PC-3 (cell line): Measurements from ENCODE around the gene TNS3. TPM values are rescaled to one million over a fixed set of nuclear protein-coding genes. Genes with fewer than 3 reads are reported as not detected.

Experiments
- ATAC-seq: fragments of 200-7000 bp; cut with Tn5 transposase; 2 replicates; pipeline ENCODE4 v1.9.1; 2020; ENCODE audit warnings: mild to moderate bottlenecking, moderate library complexity
- BruUV-seq: library from RNA; stranded (reverse); fragments of 400-500 nt; replicated peaks from 2 replicates; lab custom pipeline; 2021; lab: Mats Ljungman, UMichigan
- CTCF ChIA-PET: fragments of 300-600 bp; sonication (Branson Sonifier 250); formaldehyde crosslinking; loops from one replicate; lab custom pipeline; 2022; ENCODE audit warnings: antibody characterized with exemption; lab: Charles Lee
- POLR2A ChIA-PET: fragments of 300-600 bp; sonication (Branson Sonifier 250); formaldehyde crosslinking; loops from one replicate; lab custom pipeline; 2022; ENCODE audit warnings: antibody characterized with exemption; ENCODE audit not compliant: unreplicated experiment; lab: Charles Lee
- DNase-seq: peaks from one replicate; pipeline ENCODE4 v3.0.0-alpha.2; 2015
- H2AFZ ChIP-seq: fragments of 300-600 bp; sonication (generic); 2 replicates; pipeline ENCODE4 v1.6.0; 2016; ENCODE audit warnings: antibody characterized with exemption, low read length
- H3F3A ChIP-seq: fragments of 300-600 bp; sonication (generic); one replicate; pipeline ENCODE4 v1.6.0; 2017; ENCODE audit warnings: antibody characterized with exemption, low read length, control low read depth, mild to moderate bottlenecking; ENCODE audit not compliant: unreplicated experiment
- H3K27ac ChIP-seq: fragments of 300-600 bp; sonication (generic); 2 replicates; pipeline ENCODE4 v1.5.1; 2016; ENCODE audit warnings: mild to moderate bottlenecking, low read length
- H3K27me3 ChIP-seq: fragments of 300-600 bp; sonication (generic); 2 replicates; pipeline ENCODE4 v1.6.1; 2016; ENCODE audit warnings: low read length, mixed read lengths
- H3K36me3 ChIP-seq: fragments of 300-600 bp; sonication (generic); 2 replicates; pipeline ENCODE4 v1.6.1; 2016; ENCODE audit warnings: low read depth, mixed run types, low read length, mixed read lengths
- H3K4me1 ChIP-seq: fragments of 300-600 bp; sonication (generic); 2 replicates; pipeline ENCODE4 v1.5.1; 2016; ENCODE audit warnings: low read length; ENCODE audit not compliant: insufficient read depth
- H3K4me2 ChIP-seq: fragments of 300-600 bp; sonication (generic); 2 replicates; pipeline ENCODE4 v1.6.0; 2016; ENCODE audit warnings: low read length
- H3K4me3 ChIP-seq: fragments of 300-600 bp; sonication (generic); 2 replicates; pipeline ENCODE4 v1.5.1; 2016; ENCODE audit warnings: mild to moderate bottlenecking, low read length, mixed read lengths
- H3K79me2 ChIP-seq: fragments of 300-600 bp; sonication (generic); 2 replicates; pipeline ENCODE4 v1.6.1; 2017; ENCODE audit warnings: low read length, mixed read lengths
- H3K9ac ChIP-seq: fragments of 300-600 bp; sonication (generic); 2 replicates; pipeline ENCODE4 v1.6.0; 2016; ENCODE audit warnings: mild to moderate bottlenecking, low read length
- H3K9me2 ChIP-seq: fragments of 300-600 bp; sonication (generic); replicated peaks from 2 replicates; pipeline ENCODE4 v1.6.1; 2016; ENCODE audit warnings: mixed run types, low read length, mixed read lengths
- H3K9me3 ChIP-seq: fragments of 300-600 bp; sonication (generic); 2 replicates; pipeline ENCODE4 v1.6.1; 2016; ENCODE audit warnings: low read length, mixed read lengths
- H4K20me1 ChIP-seq: fragments of 300-600 bp; sonication (generic); 2 replicates; pipeline ENCODE4 v1.6.1; 2016; ENCODE audit warnings: low read length, mixed read lengths
- CTCF ChIP-seq: fragments of 300-600 bp; sonication (generic); conservative IDR thresholded peaks from 2 replicates; pipeline ENCODE4 v1.5.1; 2017; ENCODE audit warnings: antibody characterized with exemption, low read depth, mild to moderate bottlenecking, low read length
- EZH2 ChIP-seq: fragments of 300-600 bp; sonication (generic); IDR thresholded peaks from one replicate; pipeline ENCODE4 v1.6.1; 2017; ENCODE audit warnings: antibody characterized with exemption, mild to moderate bottlenecking, low read length; ENCODE audit not compliant: unreplicated experiment
- EZH2phosphoT487 ChIP-seq: fragments of 300-600 bp; sonication (generic); IDR thresholded peaks from 2 replicates; pipeline ENCODE4 v1.6.1; 2018; ENCODE audit warnings: mild to moderate bottlenecking, antibody characterized with exemption, low read length, borderline replicate concordance
- intact Hi-C: fragments of 100-400 bp; cut with micrococcal nuclease; formaldehyde crosslinking; loops from 2 replicates; pipeline ENCODE4 v1.9.0; 2023
- total RNA-seq: library from RNA; depleted of rRNA; stranded (reverse); fragments of >200 nt; gene quantifications from 2 replicates; pipeline ENCODE4 v1.2.3, GENCODE V29; 2014

The TNS3 gene
- total RNA-seq, 1 experiment from 2014 or later, result 72.3 TPM

GRCh38 chr7:47449810-47450590, 131.9 kb downstream of the TNS3 start:
- ATAC-seq (no peak), DNase-seq (no peak)
- no peak overlapping the region for H3K4me3 ChIP-seq
- no peak overlapping the region for H3K9ac ChIP-seq
- no peaks in the 10 kb centered on the region; the same call in 1 of the 2 replicates for H4K20me1 ChIP-seq
- H3K27ac ChIP-seq, result no peak overlapping the region
- peaks cover 83% of the 10 kb centered on the region for H3K79me2 ChIP-seq
- ChIA-PET CTCF (no interaction called here), POLR2A (no interaction called here)
- no peak overlapping the region for H3K4me2 ChIP-seq
- H2AFZ ChIP-seq, result no peak overlapping the region
- no TSS peak for BruUV-seq
- peaks cover 41% of the 10 kb centered on the region for H3K4me1 ChIP-seq
- TF ChIP-seq CTCF (no peak), EZH2 (no peak), EZH2phosphoT487 (no peak)
- H3K36me3 ChIP-seq, result 0 out of 2 replicates have a peak, but pooled peaks cover 6% of the 10 kb centered on the region
- H3K9me3 ChIP-seq, result no peaks in the 10 kb centered on the region
- H3K27me3 ChIP-seq, result no peaks in the 10 kb centered on the region
- intact Hi-C loops, result no loop called here
- H3K9me2 ChIP-seq, result no peaks in the 10 kb centered on the region
- H3F3A ChIP-seq, result no peaks in the 10 kb centered on the region

GRCh38 chr7:47448971-47449370, 132.9 kb downstream of the TNS3 start:
- intact Hi-C loops, result no loop called here
- Histone ChIP-seq H3K79me2 (peaks cover 91% of the 10 kb centered on the region), H3K4me3 (no peak overlapping the region), H3K27ac (no peak overlapping the region), H3K27me3 (no peaks in the 10 kb centered on the region), H3K9ac (no peak overlapping the region), H3K36me3 (0 out of 2 replicates have a peak, but pooled peaks cover 6% of the 10 kb centered on the region), H3K9me2 (no peaks in the 10 kb centered on the region), H2AFZ (no peak overlapping the region), H3K4me2 (no peak overlapping the region), H4K20me1 (peaks cover 5% of the 10 kb centered on the region; the same call in 1 of the 2 replicates), H3K9me3 (no peaks in the 10 kb centered on the region), H3F3A (no peaks in the 10 kb centered on the region), H3K4me1 (peaks cover 31% of the 10 kb centered on the region)
- POLR2A ChIA-PET, result no interaction called here
- TF ChIP-seq CTCF (no peak), EZH2 (no peak), EZH2phosphoT487 (no peak)
- CTCF ChIA-PET, result no interaction called here
- no TSS peak for BruUV-seq
- DNase-seq, result no peak
- ATAC-seq, result no peak
